ENCODE data around the gene HOXB8.

Gene HOXB8

GRCh38 chr17:48582750-48583069 lies 32.4 kb downstream of the HOXB8 start:
- DNase-seq, result no peak

DNA sequence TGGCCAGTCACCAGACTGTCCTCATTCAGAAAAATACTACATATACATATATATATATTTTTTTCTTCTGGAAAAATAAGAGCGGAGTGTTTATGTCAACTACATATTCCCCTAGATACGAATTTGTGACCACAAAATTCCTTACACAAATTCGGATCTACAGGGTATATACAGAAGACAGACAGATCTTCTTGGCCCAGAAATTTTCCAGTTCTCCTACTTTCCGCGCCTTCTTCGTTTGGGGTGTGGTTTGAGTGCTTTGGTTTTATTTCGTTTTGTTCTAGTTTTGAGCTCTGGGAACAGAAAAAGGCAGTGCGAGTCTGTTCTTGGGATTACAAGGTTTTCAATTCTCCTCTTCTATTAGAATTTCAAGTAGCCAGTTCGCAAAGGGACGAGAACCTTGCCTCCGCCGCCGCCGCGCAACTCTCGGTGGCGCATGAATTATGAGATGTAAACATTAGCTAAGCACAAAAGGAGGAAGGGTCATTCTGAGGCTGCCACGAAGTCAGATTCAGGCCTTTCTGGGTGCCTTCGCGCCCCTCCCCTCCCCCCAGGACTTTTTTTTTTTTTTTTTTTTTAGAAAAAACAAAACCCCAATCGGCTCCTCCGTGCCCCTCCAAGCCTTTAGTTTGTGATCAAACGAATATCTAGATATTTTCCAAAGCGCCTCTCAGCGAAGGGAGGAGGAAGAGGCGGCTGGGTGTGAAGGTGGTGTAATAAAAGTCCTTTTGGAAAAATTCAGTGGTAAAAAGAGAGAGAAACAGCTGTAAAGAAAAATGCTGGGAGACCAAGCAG lies 35.1 kb downstream of the HOXB8 start:
- DNase-seq, result no peak

DNA sequence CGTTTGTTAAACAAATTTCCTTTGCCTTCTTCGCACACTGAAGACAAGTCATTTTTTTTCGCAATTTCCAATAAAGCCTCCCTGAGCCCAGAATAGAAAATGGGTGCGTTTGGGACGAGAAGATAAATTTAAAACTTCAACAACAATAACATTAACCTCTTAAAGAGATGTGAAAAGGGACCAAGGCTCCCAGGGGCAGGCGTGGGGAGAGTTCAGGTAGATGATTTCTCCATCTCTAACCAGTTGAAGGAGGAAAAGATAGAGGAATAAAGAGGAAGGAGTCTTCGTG lies 35.7 kb downstream of the HOXB8 start:
- DNase-seq, result no peak

DNA sequence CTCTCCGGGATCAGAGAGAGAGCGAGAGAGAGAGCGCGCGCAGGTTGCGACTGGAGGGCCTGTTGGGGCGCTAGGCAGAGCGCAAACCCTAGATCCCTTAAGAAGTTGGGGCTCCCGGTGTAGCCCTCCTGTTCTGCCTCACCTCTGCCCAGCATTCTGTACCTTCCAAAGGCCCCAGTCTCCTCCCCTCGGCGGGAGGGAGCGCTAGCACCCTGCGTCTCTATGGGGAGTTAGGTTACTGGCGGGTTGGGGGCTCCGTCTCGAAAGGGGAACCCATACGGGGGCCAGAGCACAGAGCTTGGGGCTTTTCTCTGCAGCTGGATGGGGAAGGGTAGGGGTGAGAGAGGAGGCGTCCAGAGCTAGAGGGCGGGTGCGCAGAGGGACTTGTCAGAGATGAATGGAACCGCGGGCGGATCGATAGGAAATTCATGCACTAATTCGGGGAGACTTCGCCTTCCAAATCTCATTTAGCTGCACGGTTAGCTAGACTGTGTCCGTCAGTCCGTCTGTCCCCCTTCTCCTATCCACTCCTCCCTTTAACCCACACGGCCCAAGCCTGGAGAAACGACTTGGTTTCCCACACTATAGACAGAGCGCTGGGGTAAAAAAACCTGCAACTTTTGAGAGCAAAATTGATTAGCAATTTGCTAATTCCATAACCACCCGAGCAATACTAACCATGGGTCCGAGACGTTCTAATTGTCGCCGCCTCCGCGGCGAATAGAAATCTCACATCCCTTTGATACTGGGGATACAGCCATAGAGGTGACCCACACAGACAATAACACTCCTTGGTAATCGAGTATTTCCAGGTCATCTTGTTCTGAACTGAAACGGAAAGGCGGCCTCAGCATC lies 36.2 kb downstream of the HOXB8 start:
- no peak for DNase-seq

GRCh38 chr17:48577946-48578615 lies 37.0 kb downstream of the HOXB8 start, which contains the start of gene HOXB4:
HOXB4 (minus strand) TSS chr17:48578350; CDS start chr17:48578319, 31 bp downstream.
- peak in 1 of 2 experiments; percentile 39 for DNase-seq

- DNase-seq, result no peak
These were observed 37.7 kb downstream of the HOXB8 start for GRCh38 chr17:48577330-48577945.

DNA sequence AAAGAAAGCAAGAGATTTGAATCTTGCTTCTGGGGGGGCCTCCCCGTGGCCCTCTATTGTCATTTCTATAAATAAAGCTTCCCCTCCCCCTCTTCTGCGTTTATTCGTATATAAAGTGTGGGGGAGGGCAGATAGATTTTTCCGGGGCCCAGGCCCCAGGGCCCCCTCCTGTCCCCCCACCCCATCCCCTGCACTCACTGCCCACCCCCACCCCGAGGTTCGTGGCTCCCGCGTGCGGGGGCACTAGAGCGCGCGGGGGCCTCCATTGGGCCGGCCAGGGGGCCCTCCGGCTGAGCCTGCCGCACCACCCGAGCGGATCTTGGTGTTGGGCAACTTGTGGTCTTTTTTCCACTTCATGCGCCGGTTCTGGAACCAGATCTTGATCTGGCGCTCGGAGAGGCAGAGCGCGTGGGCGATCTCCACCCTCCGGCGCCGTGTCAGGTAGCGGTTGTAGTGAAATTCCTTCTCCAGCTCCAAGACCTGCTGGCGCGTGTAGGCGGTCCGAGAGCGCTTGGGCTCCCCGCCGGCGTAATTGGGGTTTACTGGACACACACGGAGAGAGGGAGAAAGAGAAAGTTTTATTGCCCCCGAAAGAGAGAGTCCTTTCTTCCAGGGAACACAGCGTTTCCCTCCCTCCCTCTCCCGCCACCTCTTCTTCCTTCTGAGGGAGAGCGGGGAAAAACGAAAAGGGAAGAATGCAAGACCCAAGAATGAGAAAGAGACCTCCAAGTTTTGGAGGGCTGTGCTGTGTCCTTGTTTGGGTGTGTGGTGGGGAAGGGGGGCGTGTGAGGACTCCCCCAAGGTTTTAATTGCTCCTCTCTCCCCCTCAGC lies 38.4 kb downstream of the HOXB8 start:
- no peak for DNase-seq

GRCh38 chr17:48575673-48576478 lies 39.2 kb downstream of the HOXB8 start:
- no peak for DNase-seq

GRCh38 chr17:48575066-48575582 lies 40.0 kb downstream of the HOXB8 start:
- DNase-seq, result no peak

GRCh38 chr17:48574505-48575065 lies 40.5 kb downstream of the HOXB8 start:
- no peak for DNase-seq

- no peak for DNase-seq
These were observed 43.2 kb downstream of the HOXB8 start for GRCh38 chr17:48571826-48572417.

DNA sequence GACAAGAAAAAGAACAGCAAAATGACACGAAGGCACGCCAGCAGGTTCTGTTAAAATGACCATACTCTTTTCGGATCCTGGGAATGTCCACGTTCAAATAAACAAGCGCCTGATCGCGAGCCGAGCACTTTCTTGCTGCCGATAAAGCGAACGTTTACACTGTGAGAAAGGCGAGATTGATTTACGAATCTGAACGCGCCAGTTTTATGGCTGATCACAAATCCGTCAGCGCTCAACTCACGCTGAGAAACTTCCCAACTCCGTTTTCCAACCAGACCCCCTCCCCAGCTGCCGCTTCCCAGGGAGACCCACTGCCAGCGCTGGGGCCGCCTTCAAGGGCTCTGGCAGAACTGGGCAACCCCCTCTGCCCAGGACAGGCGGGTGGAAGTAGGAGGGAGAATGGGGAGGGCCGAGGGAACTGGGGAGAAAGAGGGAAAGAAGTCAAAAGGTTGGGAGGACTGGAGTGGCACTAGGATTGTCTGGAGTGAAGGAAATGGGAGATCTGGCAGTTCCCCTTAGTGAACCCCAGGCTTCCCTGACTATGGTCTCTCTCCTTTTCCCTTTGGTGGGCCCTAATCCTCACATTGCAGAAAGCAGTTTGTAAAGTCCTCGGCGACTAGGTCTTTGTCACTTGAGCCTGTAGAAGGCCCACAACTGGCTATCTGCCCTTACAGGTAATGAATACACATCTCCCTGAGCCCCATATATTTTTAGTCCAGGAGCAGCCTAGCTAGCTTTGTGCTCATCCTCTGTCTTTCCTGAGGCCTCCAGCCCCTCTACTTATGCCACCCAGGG lies 43.9 kb downstream of the HOXB8 start:
- DNase-seq, result no peak

GRCh38 chr17:48570325-48571023 lies 44.6 kb downstream of the HOXB8 start:
- DNase-seq, result no peak

- no peak for DNase-seq
These were observed 45.3 kb downstream of the HOXB8 start for GRCh38 chr17:48569674-48570324.

- DNase-seq, result no peak
These were observed 45.9 kb downstream of the HOXB8 start for GRCh38 chr17:48569240-48569582.

DNA sequence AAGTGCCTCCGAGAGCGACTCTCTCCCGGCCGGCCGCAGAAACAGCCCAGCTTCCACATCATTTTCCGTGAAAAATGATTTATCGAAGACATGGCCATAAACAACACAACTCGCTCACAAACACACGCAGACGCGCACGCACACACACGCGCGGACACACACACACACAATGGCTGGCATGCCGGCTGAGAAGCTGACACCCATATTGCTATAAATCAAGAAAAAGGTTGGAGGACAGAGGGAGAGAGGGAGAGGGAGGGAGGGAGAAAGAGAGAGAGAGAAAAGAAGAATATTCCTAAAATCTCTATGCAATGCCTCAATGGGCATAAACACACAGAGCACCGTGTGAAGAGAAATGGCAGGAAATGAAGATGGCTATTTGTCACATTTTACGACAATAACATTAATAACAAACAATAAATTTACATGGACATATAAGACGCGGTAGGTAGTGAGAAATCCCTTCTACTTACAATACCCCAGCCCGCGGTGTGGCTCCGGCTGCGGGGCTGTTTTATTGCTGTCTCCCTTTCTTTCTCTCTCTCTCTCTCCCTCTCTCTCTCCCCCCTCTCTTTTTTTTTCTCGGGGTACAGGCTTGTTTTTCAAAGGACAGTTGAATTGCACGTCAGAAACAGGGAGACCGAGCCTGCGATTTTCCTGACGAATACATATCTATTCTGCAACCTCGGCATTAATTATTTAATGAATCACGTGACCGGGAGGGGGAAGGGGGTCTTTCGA lies 46.4 kb downstream of the HOXB8 start:
- DNase-seq, result no peak

DNA sequence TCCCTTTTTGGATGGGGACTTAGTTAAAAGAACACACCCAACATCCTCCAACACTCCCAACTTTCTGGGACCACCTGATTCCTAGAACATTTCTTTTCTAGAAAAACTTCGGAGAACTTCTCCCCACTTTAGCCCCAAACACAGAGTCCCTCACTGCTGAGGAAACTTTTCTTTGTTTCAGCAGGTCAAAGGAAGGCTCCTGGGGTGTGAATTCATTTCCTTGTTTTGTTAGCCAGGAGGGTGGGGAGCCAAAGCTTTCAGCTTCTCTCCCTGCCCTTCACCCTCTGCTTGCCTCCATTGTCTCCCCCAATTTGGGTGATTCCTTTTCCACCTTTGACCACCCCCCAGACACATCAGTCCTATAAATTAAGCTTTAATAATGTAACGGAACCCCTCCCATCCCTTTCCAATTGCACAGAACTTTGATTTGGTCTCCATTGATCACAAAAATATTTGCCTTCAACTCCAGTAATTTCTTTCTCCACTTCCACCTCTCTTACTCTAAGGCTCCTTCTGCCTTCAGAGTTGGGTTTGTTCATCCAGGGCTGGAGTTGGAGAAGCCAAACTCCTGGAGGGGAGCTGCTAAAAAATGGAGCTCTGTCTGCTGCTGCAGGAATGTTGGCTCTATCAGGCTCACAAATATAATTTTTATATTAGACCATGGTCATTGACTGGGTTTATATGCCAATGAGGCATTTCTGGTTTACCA lies 47.3 kb downstream of the HOXB8 start:
- no peak for DNase-seq
